ENCODE data around the gene EFCAB6. TPM values are rescaled to one million over a fixed set of nuclear protein-coding genes. Genes with fewer than 3 reads are reported as not detected.

Gene EFCAB6
- total RNA-seq, 1 donor from 2014 or later, result 7.0 TPM

GRCh38 chr22:43831561-43832392 is 19.7 kb upstream of the EFCAB6 start:
- no peak for DNase-seq (ENCODE audit: low spot score)

GRCh38 chr22:43830931-43831560 is 18.9 kb upstream of the EFCAB6 start:
- DNase-seq (ENCODE audit: low spot score), result no peak

GRCh38 chr22:43829904-43830851 is 18.1 kb upstream of the EFCAB6 start:
- peak; percentile 84 for DNase-seq (ENCODE audit: low spot score)

- DNase-seq (ENCODE audit: low spot score), result peak; percentile 90
Measured at GRCh38 chr22:43828998-43829782, 17.1 kb upstream of the EFCAB6 start.

- peak; percentile 17 for DNase-seq (ENCODE audit: low spot score)
Measured at GRCh38 chr22:43828725-43828997, 16.6 kb upstream of the EFCAB6 start.

GRCh38 chr22:43827926-43828724 is 16.0 kb upstream of the EFCAB6 start:
- DNase-seq (ENCODE audit: low spot score), result no peak

- peak; percentile 11 for DNase-seq (ENCODE audit: low spot score)
Measured at GRCh38 chr22:43827003-43827735, 15.1 kb upstream of the EFCAB6 start.

GRCh38 chr22:43826142-43827002 is 14.3 kb upstream of the EFCAB6 start:
- DNase-seq (ENCODE audit: low spot score), result peak; percentile 96

GRCh38 chr22:43825651-43826050 is 13.5 kb upstream of the EFCAB6 start:
- DNase-seq (ENCODE audit: low spot score), result no peak

- DNase-seq (ENCODE audit: low spot score), result no peak
Measured at GRCh38 chr22:43824724-43825420, 12.8 kb upstream of the EFCAB6 start.

GRCh38 chr22:43823911-43824665 is 12.0 kb upstream of the EFCAB6 start:
- DNase-seq (ENCODE audit: low spot score), result no peak

- DNase-seq (ENCODE audit: low spot score), result no peak
Measured at GRCh38 chr22:43823353-43823908, 11.3 kb upstream of the EFCAB6 start.

- DNase-seq (ENCODE audit: low spot score), result no peak
Measured at GRCh38 chr22:43821606-43822425, 9.7 kb upstream of the EFCAB6 start.

GRCh38 chr22:43820651-43821305 is 8.7 kb upstream of the EFCAB6 start:
- no peak for DNase-seq (ENCODE audit: low spot score)

- DNase-seq (ENCODE audit: low spot score), result no peak
Measured at GRCh38 chr22:43819931-43820640, 8.0 kb upstream of the EFCAB6 start.
